ENCODE measurements around the gene POMT1.

The POMT1 gene

DNA sequence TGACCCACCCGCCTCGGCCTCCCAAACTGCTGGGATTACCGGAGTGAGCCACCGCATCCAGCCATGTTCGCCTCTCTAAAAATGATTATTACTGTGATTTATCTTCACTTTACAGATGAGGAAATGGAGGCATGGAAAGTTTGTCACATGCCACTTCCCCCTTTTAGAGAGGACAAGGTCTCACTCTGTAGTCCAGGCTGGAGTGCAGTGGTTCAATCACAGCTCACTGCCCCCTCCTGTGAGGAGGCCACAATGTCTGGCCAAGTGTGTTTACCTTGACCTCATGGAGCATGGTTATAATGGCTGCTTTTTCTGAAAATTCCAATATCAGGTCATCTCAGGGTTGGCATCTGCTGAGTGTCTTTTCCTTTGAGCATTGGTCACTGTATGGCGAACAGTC lies 49.3 kb downstream of the POMT1 start:
- H3K4me3 ChIP-seq (ENCODE audit: low read depth in 1 of 2, low read length in 2 of 2), result no peak overlapping the region
- H3K27ac ChIP-seq (ENCODE audit: low read length), result no peak overlapping the region
- no peak overlapping the region for H3K9ac ChIP-seq (ENCODE audit: low read depth, low read length)
- TF ChIP-seq EZH2 (IDR thresholded peaks at IDR 0.05; ENCODE audit: borderline replicate concordance, low read depth, low read length, severe bottlenecking), result no peak
- no peak for TF ChIP-seq CTCF (IDR thresholded peaks at IDR 0.05; ENCODE audit: borderline replicate concordance, extremely low read depth, low read length, poor library complexity, severe bottlenecking)
- H3K79me2 ChIP-seq (ENCODE audit: insufficient read depth, low read length), result no peaks in the 10 kb centered on the region
- H3K4me1 ChIP-seq (ENCODE audit: insufficient read depth, low read length), result no peaks in the 10 kb centered on the region
- H2AFZ ChIP-seq (ENCODE audit: low read depth, low read length), result no peak overlapping the region
- no peaks in the 10 kb centered on the region for H4K20me1 ChIP-seq (ENCODE audit: insufficient read depth, low read length)
- no peak for ATAC-seq (ENCODE audit: insufficient read depth, low read depth)
- no peak overlapping the region for H3K4me2 ChIP-seq (ENCODE audit: insufficient read depth, low read length)
- no peaks in the 10 kb centered on the region for H3K9me3 ChIP-seq (ENCODE audit: insufficient read depth, low read length, severe bottlenecking)
- H3K36me3 ChIP-seq (ENCODE audit: insufficient read depth, low read length), result no peaks in the 10 kb centered on the region
- no peak for DNase-seq
- no peaks in the 10 kb centered on the region for H3K27me3 ChIP-seq (ENCODE audit: insufficient read depth, low read length, poor library complexity)

GRCh38 chr9:131554087-131554842 lies 51.5 kb downstream of the POMT1 start:
- Histone ChIP-seq H3K9me3 (ENCODE audit: insufficient read depth, low read length, severe bottlenecking) (no peaks in the 10 kb centered on the region), H3K9ac (ENCODE audit: low read depth, low read length) (no peak overlapping the region), H4K20me1 (ENCODE audit: insufficient read depth, low read length) (no peaks in the 10 kb centered on the region), H3K36me3 (ENCODE audit: insufficient read depth, low read length) (no peaks in the 10 kb centered on the region), H3K27me3 (ENCODE audit: insufficient read depth, low read length, poor library complexity) (no peaks in the 10 kb centered on the region), H3K27ac (ENCODE audit: low read length) (no peak overlapping the region), H2AFZ (ENCODE audit: low read depth, low read length) (no peak overlapping the region), H3K4me1 (ENCODE audit: insufficient read depth, low read length) (no peaks in the 10 kb centered on the region), H3K4me2 (ENCODE audit: insufficient read depth, low read length) (no peak overlapping the region), H3K4me3 (ENCODE audit: low read depth in 1 of 2, low read length in 2 of 2) (no peak overlapping the region), H3K79me2 (ENCODE audit: insufficient read depth, low read length) (no peaks in the 10 kb centered on the region)
- no peak for ATAC-seq (ENCODE audit: insufficient read depth, low read depth)
- no peak for DNase-seq
- TF ChIP-seq CTCF (IDR thresholded peaks at IDR 0.05; ENCODE audit: borderline replicate concordance, extremely low read depth, low read length, poor library complexity, severe bottlenecking) (no peak), EZH2 (IDR thresholded peaks at IDR 0.05; ENCODE audit: borderline replicate concordance, low read depth, low read length, severe bottlenecking) (no peak)

- no peak for ATAC-seq (ENCODE audit: insufficient read depth, low read depth)
- H3K79me2 ChIP-seq (ENCODE audit: insufficient read depth, low read length), result no peaks in the 10 kb centered on the region
- H2AFZ ChIP-seq (ENCODE audit: low read depth, low read length), result no peak overlapping the region
- no peak overlapping the region for H3K27ac ChIP-seq (ENCODE audit: low read length)
- no peaks in the 10 kb centered on the region for H3K27me3 ChIP-seq (ENCODE audit: insufficient read depth, low read length, poor library complexity)
- no peaks in the 10 kb centered on the region for H4K20me1 ChIP-seq (ENCODE audit: insufficient read depth, low read length)
- no peak overlapping the region for H3K4me3 ChIP-seq (ENCODE audit: low read depth in 1 of 2, low read length in 2 of 2)
- no peaks in the 10 kb centered on the region for H3K9me3 ChIP-seq (ENCODE audit: insufficient read depth, low read length, severe bottlenecking)
- H3K36me3 ChIP-seq (ENCODE audit: insufficient read depth, low read length), result no peaks in the 10 kb centered on the region
- H3K9ac ChIP-seq (ENCODE audit: low read depth, low read length), result no peak overlapping the region
- TF ChIP-seq CTCF (IDR thresholded peaks at IDR 0.05; ENCODE audit: borderline replicate concordance, extremely low read depth, low read length, poor library complexity, severe bottlenecking) (no peak), EZH2 (IDR thresholded peaks at IDR 0.05; ENCODE audit: borderline replicate concordance, low read depth, low read length, severe bottlenecking) (no peak)
- no peaks in the 10 kb centered on the region for H3K4me1 ChIP-seq (ENCODE audit: insufficient read depth, low read length)
- H3K4me2 ChIP-seq (ENCODE audit: insufficient read depth, low read length), result no peak overlapping the region
- DNase-seq, result no peak
Measured at GRCh38 chr9:131554843-131555351, 52.2 kb downstream of the POMT1 start.
